HFFc6 (cell line): ENCODE measurements around the gene ADGRG2. TPM values are rescaled to one million over a fixed set of nuclear protein-coding genes. Genes with fewer than 3 reads are reported as not detected.

Experiments used
- DNase-seq: peaks from one replicate; pipeline ENCODE4 v3.0.0-alpha.2; 2018
- H3K27ac Mint-ChIP-seq: 2 replicates; pipeline ENCODE4 v1.8.0; 2020; ENCODE audit warnings: mild to moderate bottlenecking, mixed read lengths
- H3K27me3 Mint-ChIP-seq: 2 replicates; pipeline ENCODE4 v1.8.0; 2021; ENCODE audit warnings: mild to moderate bottlenecking, moderate library complexity, mixed read lengths; ENCODE audit not compliant: insufficient read depth
- H3K36me3 Mint-ChIP-seq: 2 replicates; pipeline ENCODE4 v1.8.0; 2021; ENCODE audit warnings: low read depth, mixed read lengths
- H3K4me1 Mint-ChIP-seq: 2 replicates; pipeline ENCODE4 v1.8.0; 2020; ENCODE audit warnings: low read depth, mixed read lengths
- H3K4me3 Mint-ChIP-seq: 2 replicates; pipeline ENCODE4 v1.8.0; 2020; ENCODE audit warnings: mild to moderate bottlenecking, moderate library complexity, mixed read lengths
- H3K9me3 Mint-ChIP-seq: 2 replicates; pipeline ENCODE4 v1.8.0; 2020; ENCODE audit warnings: mild to moderate bottlenecking, mixed read lengths
- CTCF ChIP-seq: fragments of 200-600 bp; sonication (generic); IDR thresholded peaks from 2 replicates; pipeline ENCODE4 v1.5.0; 2021; ENCODE audit warnings: antibody characterized with exemption, mild to moderate bottlenecking
- total RNA-seq, 6 experiments: library from RNA; stranded (reverse); fragmentation: NEBNext Ultra II Directional; extraction: Animal tissue kit (Norgen Biotek cat#: 25700); gene quantifications; 2 replicates in 1 of 6; 3 replicates in 5 of 6; pipeline ENCODE4 v1.2.3, GENCODE V29; 2021

Gene ADGRG2
- total RNA-seq, 6 experiments from 2014 or later: not detected

GRCh38 chrX:18996536-18996935 lies 125.7 kb downstream of the ADGRG2 start:
- Mint-ChIP-seq H3K9me3 (no peaks in the 10 kb centered on the region), H3K36me3 (no peaks in the 10 kb centered on the region), H3K27me3 (no peaks in the 10 kb centered on the region), H3K27ac (peak overlapping the region; percentile 51; the same call in 1 of the 2 replicates), H3K4me1 (peaks cover 40% of the 10 kb centered on the region), H3K4me3 (no peak overlapping the region)
- no peak for DNase-seq
- TF ChIP-seq CTCF: no peak

- no peaks in the 10 kb centered on the region for H3K9me3 Mint-ChIP-seq
- peak overlapping the region; percentile 97 for H3K27ac Mint-ChIP-seq
- no peak for TF ChIP-seq CTCF
Observed at GRCh38 chrX:18995221-18995620, 127.0 kb downstream of the ADGRG2 start.

GRCh38 chrX:18994713-18995112 lies 127.6 kb downstream of the ADGRG2 start:
- Mint-ChIP-seq H3K9me3 (no peaks in the 10 kb centered on the region), H3K4me1 (peaks cover 40% of the 10 kb centered on the region), H3K27ac (peak overlapping the region; percentile 97), H3K36me3 (no peaks in the 10 kb centered on the region), H3K4me3 (peak overlapping the region; percentile 78), H3K27me3 (no peaks in the 10 kb centered on the region)
- peak; percentile 81 for DNase-seq
- TF ChIP-seq CTCF: no peak

More at GRCh38 chrX:18995221-18995620, 127.0 kb downstream of the ADGRG2 start:
- Mint-ChIP-seq H3K4me1 (peaks cover 40% of the 10 kb centered on the region), H3K36me3 (no peaks in the 10 kb centered on the region), H3K27me3 (no peaks in the 10 kb centered on the region), H3K4me3 (peak overlapping the region; percentile 78)
- DNase-seq: peak; percentile 62

DNA sequence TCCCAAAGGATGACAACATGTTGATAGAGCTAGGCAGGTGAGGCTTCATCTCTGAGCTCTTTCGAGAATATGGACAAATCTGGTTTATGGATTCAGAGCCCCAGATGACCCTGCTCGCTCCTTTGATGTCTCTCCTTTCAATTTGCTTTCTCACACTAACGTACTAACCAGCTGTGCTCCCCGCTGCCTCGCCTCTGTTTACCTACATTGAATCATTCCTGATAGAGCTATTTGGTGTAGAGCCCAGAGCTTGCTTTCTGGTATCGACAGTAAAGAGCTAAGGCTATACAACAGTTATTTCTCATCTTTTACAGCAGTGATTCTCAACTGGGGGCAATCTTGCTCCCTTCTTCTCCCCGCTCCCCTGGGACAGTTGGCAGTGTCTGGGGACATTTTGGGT lies 129.4 kb downstream of the ADGRG2 start:
- no peaks in the 10 kb centered on the region for H3K36me3 Mint-ChIP-seq
- no peaks in the 10 kb centered on the region for H3K27me3 Mint-ChIP-seq
- no peaks in the 10 kb centered on the region for H3K9me3 Mint-ChIP-seq
- DNase-seq: no peak
- TF ChIP-seq CTCF: no peak
- H3K4me1 Mint-ChIP-seq: peaks cover 35% of the 10 kb centered on the region
- H3K4me3 Mint-ChIP-seq: no peak overlapping the region
- no peak overlapping the region for H3K27ac Mint-ChIP-seq

- TF ChIP-seq CTCF: no peak
- Mint-ChIP-seq H3K27me3 (peaks cover 2% of the 10 kb centered on the region; the same call in 1 of the 2 replicates), H3K36me3 (no peaks in the 10 kb centered on the region; the same call in 1 of the 2 replicates), H3K9me3 (no peaks in the 10 kb centered on the region), H3K27ac (peak overlapping the region; percentile 88), H3K4me1 (peaks cover 26% of the 10 kb centered on the region), H3K4me3 (peak overlapping the region; percentile 92)
- no peak for DNase-seq
Observed at GRCh38 chrX:18985186-18985435, 137.2 kb downstream of the ADGRG2 start.
